MCF 10A (cell line): ENCODE data around the gene ZNF709. TPM values are rescaled to one million over a fixed set of nuclear protein-coding genes. Genes with fewer than 3 reads are reported as not detected.
A peak's percentile ranks its signal among the peaks of the same experiment; 100 is the strongest.

ENCODE experiments used
- BruUV-seq: library from RNA; stranded (reverse); fragments of 400-500 nt; replicated peaks from 2 replicates; lab custom pipeline; 2021; lab: Mats Ljungman, UMichigan
- CTCF ChIA-PET: fragments of 300-600 bp; sonication (Branson Sonifier 250); formaldehyde crosslinking; extraction: SDS; loops from one replicate; lab custom pipeline; 2021; ENCODE audit warnings: antibody characterized with exemption, inconsistent platforms; lab: Yijun Ruan, JAX
- POLR2A ChIA-PET: fragments of 300-600, 350-650 bp; sonication (Branson Sonifier 250); formaldehyde crosslinking; extraction: SDS; loops from one replicate; lab custom pipeline; 2020; ENCODE audit warnings: antibody characterized with exemption, inconsistent platforms; lab: Yijun Ruan, JAX
- DNase-seq: peaks from one replicate; pipeline ENCODE4 v3.0.0-alpha.2; 2018; ENCODE audit not compliant: unreplicated experiment
- H3K27ac Mint-ChIP-seq: one replicate; pipeline ENCODE4 v1.8.0; 2022; ENCODE audit warnings: mild to moderate bottlenecking, low read depth, mixed read lengths; ENCODE audit not compliant: unreplicated experiment
- H3K27me3 Mint-ChIP-seq: one replicate; pipeline ENCODE4 v1.8.0; 2022; ENCODE audit warnings: mixed read lengths; ENCODE audit not compliant: insufficient read depth, unreplicated experiment
- H3K36me3 Mint-ChIP-seq: one replicate; pipeline ENCODE4 v1.8.0; 2022; ENCODE audit warnings: mild to moderate bottlenecking, moderate library complexity, mixed read lengths; ENCODE audit not compliant: insufficient read depth, unreplicated experiment
- H3K4me1 Mint-ChIP-seq: one replicate; pipeline ENCODE4 v1.8.0; 2022; ENCODE audit warnings: mixed read lengths; ENCODE audit not compliant: insufficient read depth, unreplicated experiment
- H3K4me3 Mint-ChIP-seq: one replicate; pipeline ENCODE4 v1.8.0; 2022; ENCODE audit warnings: mild to moderate bottlenecking, moderate library complexity, mixed read lengths; ENCODE audit not compliant: unreplicated experiment
- H3K9me3 Mint-ChIP-seq: one replicate; pipeline ENCODE4 v1.8.0; 2022; ENCODE audit warnings: mixed read lengths; ENCODE audit not compliant: unreplicated experiment
- intact Hi-C: fragments of 100-400 bp; cut with micrococcal nuclease; formaldehyde crosslinking; loops from 2 replicates; pipeline ENCODE4 v1.14.1; 2022
- total RNA-seq: library from RNA; stranded (reverse); gene quantifications from 2 replicates; pipeline ENCODE4 v1.2.3, GENCODE V29; 2022
- TF ChIP-seq, protein P1 (sequence below): fragments of 200-600 bp; IDR thresholded peaks from one replicate; pipeline ENCODE4 v1.8.0; 2022; ENCODE audit warnings: antibody characterized with exemption, mild to moderate bottlenecking; ENCODE audit not compliant: unreplicated experiment

The ZNF709 gene
- total RNA-seq, 1 experiment from 2014 or later, result 0.23 TPM

GRCh38 chr19:12485052-12485416 is 418 bp upstream of the ZNF709 start:
- TF ChIP-seq, protein P1, sequence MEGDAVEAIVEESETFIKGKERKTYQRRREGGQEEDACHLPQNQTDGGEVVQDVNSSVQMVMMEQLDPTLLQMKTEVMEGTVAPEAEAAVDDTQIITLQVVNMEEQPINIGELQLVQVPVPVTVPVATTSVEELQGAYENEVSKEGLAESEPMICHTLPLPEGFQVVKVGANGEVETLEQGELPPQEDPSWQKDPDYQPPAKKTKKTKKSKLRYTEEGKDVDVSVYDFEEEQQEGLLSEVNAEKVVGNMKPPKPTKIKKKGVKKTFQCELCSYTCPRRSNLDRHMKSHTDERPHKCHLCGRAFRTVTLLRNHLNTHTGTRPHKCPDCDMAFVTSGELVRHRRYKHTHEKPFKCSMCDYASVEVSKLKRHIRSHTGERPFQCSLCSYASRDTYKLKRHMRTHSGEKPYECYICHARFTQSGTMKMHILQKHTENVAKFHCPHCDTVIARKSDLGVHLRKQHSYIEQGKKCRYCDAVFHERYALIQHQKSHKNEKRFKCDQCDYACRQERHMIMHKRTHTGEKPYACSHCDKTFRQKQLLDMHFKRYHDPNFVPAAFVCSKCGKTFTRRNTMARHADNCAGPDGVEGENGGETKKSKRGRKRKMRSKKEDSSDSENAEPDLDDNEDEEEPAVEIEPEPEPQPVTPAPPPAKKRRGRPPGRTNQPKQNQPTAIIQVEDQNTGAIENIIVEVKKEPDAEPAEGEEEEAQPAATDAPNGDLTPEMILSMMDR, result no peak
- DNase-seq, result no peak
- ChIA-PET POLR2A (interaction anchor here (0.7 to 1.6 kb wide), 7 partner anchors 10 to 344 kb away, joined by 3 to 6 read pairs (median 4); partner anchors contain the start of genes ZNF20, ZNF44, ZNF443 and ZNF490), CTCF (interaction anchor here (0.6 kb wide), 1 partner anchor 850 kb away, joined by 3 read pairs; no protein-coding TSS in a partner anchor)
- Mint-ChIP-seq H3K27me3 (no peaks in the 10 kb centered on the region), H3K4me3 (peak overlapping the region; percentile 86), H3K27ac (no peak overlapping the region), H3K4me1 (no peaks in the 10 kb centered on the region), H3K9me3 (no peaks in the 10 kb centered on the region), H3K36me3 (no peaks in the 10 kb centered on the region)
- no TSS peak for BruUV-seq
- intact Hi-C loops, result no loop called here

GRCh38 chr19:12484011-12484370 is 625 bp downstream of the ZNF709 start:
- ChIA-PET CTCF (no interaction called here), POLR2A (interaction anchor here (0.9 to 1.6 kb wide), 3 partner anchors 12 to 189 kb away, joined by 3 to 4 read pairs (median 4); partner anchors contain the start of gene ZNF44)
- Mint-ChIP-seq H3K9me3 (no peaks in the 10 kb centered on the region), H3K4me1 (no peaks in the 10 kb centered on the region), H3K27ac (peak overlapping the region; percentile 69), H3K4me3 (peak overlapping the region; percentile 86), H3K36me3 (no peaks in the 10 kb centered on the region), H3K27me3 (no peaks in the 10 kb centered on the region)
- TF ChIP-seq, protein P1, result no peak
- no TSS peak for BruUV-seq
- no peak for DNase-seq
- intact Hi-C loops, result loop anchor here (5.0 kb wide), 1 partner anchor 42 kb away; the partner anchor contains the start of gene ZNF443

GRCh38 chr19:12482509-12482886 is 2.1 kb downstream of the ZNF709 start:
- Mint-ChIP-seq H3K4me1 (no peaks in the 10 kb centered on the region), H3K9me3 (no peaks in the 10 kb centered on the region), H3K27me3 (no peaks in the 10 kb centered on the region), H3K4me3 (no peak overlapping the region), H3K36me3 (peaks cover 6% of the 10 kb centered on the region), H3K27ac (no peak overlapping the region)
- ChIA-PET CTCF (no interaction called here), POLR2A (interaction anchor here (1.4 kb wide), 1 partner anchor 17 kb away, joined by 3 read pairs; no protein-coding TSS in a partner anchor)
- BruUV-seq, result no TSS peak
- DNase-seq, result no peak
- intact Hi-C loops, result loop anchor here (5.0 kb wide), 1 partner anchor 40 kb away; the partner anchor contains the start of gene ZNF443
- TF ChIP-seq, protein P1, result no peak

- H3K27ac Mint-ChIP-seq, result no peak overlapping the region
- peaks cover 6% of the 10 kb centered on the region for H3K36me3 Mint-ChIP-seq
- no TSS peak for BruUV-seq
- H3K27me3 Mint-ChIP-seq, result no peaks in the 10 kb centered on the region
- ChIA-PET POLR2A (interaction anchor here (1.4 kb wide), 1 partner anchor 17 kb away, joined by 3 read pairs; no protein-coding TSS in a partner anchor), CTCF (interaction anchor here (0.5 kb wide), 1 partner anchor 30 kb away, joined by 4 read pairs; no protein-coding TSS in a partner anchor)
- TF ChIP-seq, protein P1, result no peak
- no peaks in the 10 kb centered on the region for H3K4me1 Mint-ChIP-seq
- no peak overlapping the region for H3K4me3 Mint-ChIP-seq
- intact Hi-C loops, result loop anchor here (5.0 kb wide), 1 partner anchor 40 kb away; the partner anchor contains the start of gene ZNF443
- DNase-seq, result no peak
- H3K9me3 Mint-ChIP-seq, result no peaks in the 10 kb centered on the region
These were observed 2.7 kb downstream of the ZNF709 start for GRCh38 chr19:12481781-12482508.
